ENCODE data around the gene KRT13.

GRCh38 chr17:41537990-41538389, 32.6 kb upstream of the KRT13 start:
- TF ChIP-seq CTCF (optimal IDR thresholded peaks at IDR 0.05 in 1 of 3, IDR thresholded peaks at IDR 0.05 in 1 of 3, conservative IDR thresholded peaks at IDR 0.05 in 1 of 3; ENCODE audit: extremely low read depth in 1 of 3, insufficient read depth in 2 of 3, low read length in 3 of 3): no peak
- no peak for TF ChIP-seq EZH2 (IDR thresholded peaks at IDR 0.05; ENCODE audit: low read length)
